Parathyroid adenoma (tissue), 2 donors: ENCODE measurements around the gene TRIM67.

Experiments
- H2AFZ ChIP-seq: fragments of 300-600 bp; sonication (generic); one replicate; pipeline ENCODE4 v1.7.0; 2017; ENCODE audit warnings: antibody characterized with exemption, mild to moderate bottlenecking
- H3K27ac ChIP-seq: fragments of 300-600 bp; sonication (generic); one replicate; pipeline ENCODE4 v1.7.0; 2017
- H3K27me3 ChIP-seq: fragments of 300-600 bp; sonication (generic); one replicate; pipeline ENCODE4 v1.7.0; 2017; ENCODE audit warnings: low read length; ENCODE audit not compliant: control insufficient read depth, insufficient read depth
- H3K36me3 ChIP-seq: fragments of 300-600 bp; sonication (generic); one replicate; pipeline ENCODE4 v1.7.0; 2017; ENCODE audit warnings: low read length; ENCODE audit not compliant: control insufficient read depth, insufficient read depth
- H3K4me1 ChIP-seq: fragments of 300-600 bp; sonication (generic); one replicate; pipeline ENCODE4 v1.7.0; 2017; ENCODE audit warnings: control low read depth
- H3K4me2 ChIP-seq: fragments of 300-600 bp; sonication (generic); one replicate; pipeline ENCODE4 v1.7.0; 2017; ENCODE audit warnings: low read length
- H3K4me3 ChIP-seq: fragments of 300-600 bp; sonication (generic); one replicate; pipeline ENCODE4 v1.7.0; 2017; ENCODE audit warnings: low read depth, low read length
- H3K79me2 ChIP-seq: fragments of 300-600 bp; sonication (generic); one replicate; pipeline ENCODE4 v1.7.0; 2017; ENCODE audit warnings: control low read depth
- H3K9ac ChIP-seq: fragments of 300-600 bp; sonication (generic); one replicate; pipeline ENCODE4 v1.7.0; 2017; ENCODE audit warnings: mild to moderate bottlenecking
- H3K9me3 ChIP-seq: fragments of 300-600 bp; sonication (generic); one replicate; pipeline ENCODE4 v1.7.0; 2017; ENCODE audit warnings: low read length; ENCODE audit not compliant: control insufficient read depth
- CTCF ChIP-seq: fragments of 300-600 bp; sonication (generic); IDR thresholded peaks from one replicate; pipeline ENCODE4 v1.7.0; 2017; ENCODE audit warnings: antibody characterized with exemption, mild to moderate bottlenecking
- donor health status: primary hyperparathyroidism.

The TRIM67 gene

GRCh38 chr1:231194843-231195516 is 33.1 kb downstream of the TRIM67 start:
- H3K36me3 ChIP-seq = no peaks in the 10 kb centered on the region
- H3K9me3 ChIP-seq = no peaks in the 10 kb centered on the region
- H3K27ac ChIP-seq = no peak overlapping the region
- H3K4me2 ChIP-seq = no peak overlapping the region
- H2AFZ ChIP-seq = no peak overlapping the region
- H3K79me2 ChIP-seq = no peaks in the 10 kb centered on the region
- H3K9ac ChIP-seq = no peak overlapping the region
- no peak for TF ChIP-seq CTCF
- H3K27me3 ChIP-seq = no peaks in the 10 kb centered on the region
- no peak overlapping the region for H3K4me3 ChIP-seq
- H3K4me1 ChIP-seq = no peaks in the 10 kb centered on the region

- Histone ChIP-seq H2AFZ (no peak overlapping the region), H3K9ac (no peak overlapping the region), H3K27ac (no peak overlapping the region), H3K27me3 (no peaks in the 10 kb centered on the region), H3K4me2 (no peak overlapping the region), H3K4me1 (no peaks in the 10 kb centered on the region), H3K4me3 (no peak overlapping the region), H3K9me3 (no peaks in the 10 kb centered on the region), H3K79me2 (no peaks in the 10 kb centered on the region), H3K36me3 (no peaks in the 10 kb centered on the region)
- no peak for TF ChIP-seq CTCF
Measured at GRCh38 chr1:231196307-231196706, 34.4 kb downstream of the TRIM67 start.

- Histone ChIP-seq H3K79me2 (no peaks in the 10 kb centered on the region), H3K27me3 (no peaks in the 10 kb centered on the region), H3K4me3 (no peak overlapping the region), H2AFZ (no peak overlapping the region), H3K9ac (no peak overlapping the region), H3K9me3 (no peaks in the 10 kb centered on the region), H3K36me3 (no peaks in the 10 kb centered on the region), H3K27ac (no peak overlapping the region), H3K4me1 (no peaks in the 10 kb centered on the region), H3K4me2 (no peak overlapping the region)
- TF ChIP-seq CTCF = no peak
Measured at GRCh38 chr1:231196728-231197127, 34.9 kb downstream of the TRIM67 start.

GRCh38 chr1:231199868-231200267 is 38.0 kb downstream of the TRIM67 start:
- no peak overlapping the region for H3K9ac ChIP-seq
- no peaks in the 10 kb centered on the region for H3K9me3 ChIP-seq
- no peaks in the 10 kb centered on the region for H3K4me1 ChIP-seq
- no peak overlapping the region for H2AFZ ChIP-seq
- no peaks in the 10 kb centered on the region for H3K36me3 ChIP-seq
- no peak overlapping the region for H3K4me3 ChIP-seq
- H3K79me2 ChIP-seq = no peaks in the 10 kb centered on the region
- H3K4me2 ChIP-seq = no peak overlapping the region
- no peak overlapping the region for H3K27ac ChIP-seq
- no peak for TF ChIP-seq CTCF
- H3K27me3 ChIP-seq = no peaks in the 10 kb centered on the region

GRCh38 chr1:231200388-231201031 is 38.7 kb downstream of the TRIM67 start:
- Histone ChIP-seq H3K79me2 (no peaks in the 10 kb centered on the region), H3K9me3 (no peaks in the 10 kb centered on the region)

More at GRCh38 chr1:231200388-231201031, 38.7 kb downstream of the TRIM67 start:
- H3K4me3 ChIP-seq = no peak overlapping the region
- H2AFZ ChIP-seq = no peak overlapping the region
- H3K36me3 ChIP-seq = no peaks in the 10 kb centered on the region
- H3K27ac ChIP-seq = no peak overlapping the region
- H3K4me1 ChIP-seq = no peaks in the 10 kb centered on the region
- no peaks in the 10 kb centered on the region for H3K27me3 ChIP-seq
- no peak overlapping the region for H3K9ac ChIP-seq
- H3K4me2 ChIP-seq = no peak overlapping the region
- no peak for TF ChIP-seq CTCF
